Measurements from ENCODE around the gene ARHGEF18.

Gene ARHGEF18

GRCh38 chr19:7386769-7387168 lies 38.0 kb downstream of the ARHGEF18 start:
- no peak for TF ChIP-seq GATA3 (IDR thresholded peaks at IDR 0.05; ENCODE audit: low read depth, low read length)
- TF ChIP-seq GATA2 (IDR thresholded peaks at IDR 0.05; ENCODE audit: low read depth, low read length), result no peak

- TF ChIP-seq GATA3 (IDR thresholded peaks at IDR 0.05; ENCODE audit: low read depth, low read length) (no peak), GATA2 (IDR thresholded peaks at IDR 0.05; ENCODE audit: low read depth, low read length) (no peak)
Observed at GRCh38 chr19:7391218-7391670, 42.5 kb downstream of the ARHGEF18 start.

- no peak for TF ChIP-seq GATA2 (IDR thresholded peaks at IDR 0.05; ENCODE audit: low read depth, low read length)
- TF ChIP-seq GATA3 (IDR thresholded peaks at IDR 0.05; ENCODE audit: low read depth, low read length), result no peak
Observed at GRCh38 chr19:7393459-7393858, 44.7 kb downstream of the ARHGEF18 start.

GRCh38 chr19:7393939-7394730 lies 45.4 kb downstream of the ARHGEF18 start:
- no peak for TF ChIP-seq GATA2 (IDR thresholded peaks at IDR 0.05; ENCODE audit: low read depth, low read length)
- TF ChIP-seq GATA3 (IDR thresholded peaks at IDR 0.05; ENCODE audit: low read depth, low read length), result no peak

DNA sequence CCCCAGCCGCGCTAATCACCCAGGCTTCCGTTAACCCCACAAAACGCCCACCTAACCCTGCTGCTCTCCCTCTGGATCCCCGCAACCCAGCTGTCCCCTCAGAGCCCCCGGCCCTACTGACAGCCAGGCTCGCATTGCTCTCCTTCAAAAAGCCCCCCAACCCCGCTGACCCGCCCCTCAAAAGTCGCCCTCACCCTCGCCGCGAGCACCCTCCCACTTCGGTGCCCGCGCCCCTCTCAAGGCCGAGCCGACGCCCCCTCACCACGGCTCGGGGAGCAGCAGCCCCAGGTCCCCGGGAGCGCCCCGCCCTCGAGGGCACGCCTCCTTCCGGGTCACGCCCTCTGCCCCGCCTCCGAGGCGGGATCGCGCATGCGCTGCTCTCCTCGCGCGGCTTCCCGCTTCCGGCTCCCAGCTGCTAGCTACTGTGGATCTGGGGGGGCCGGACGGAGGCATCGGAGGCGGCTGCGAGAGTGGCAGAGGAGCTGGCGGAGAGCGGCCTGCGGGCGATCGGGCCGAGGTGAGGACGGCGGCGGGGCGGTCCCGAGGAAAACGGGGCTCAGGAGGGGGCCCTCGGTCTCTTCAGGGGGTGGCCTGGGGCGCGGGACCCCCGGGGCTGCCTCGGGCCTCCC lies 46.1 kb downstream of the ARHGEF18 start:
- TF ChIP-seq GATA2 (IDR thresholded peaks at IDR 0.05; ENCODE audit: low read depth, low read length) (no peak), GATA3 (IDR thresholded peaks at IDR 0.05; ENCODE audit: low read depth, low read length) (no peak)

DNA sequence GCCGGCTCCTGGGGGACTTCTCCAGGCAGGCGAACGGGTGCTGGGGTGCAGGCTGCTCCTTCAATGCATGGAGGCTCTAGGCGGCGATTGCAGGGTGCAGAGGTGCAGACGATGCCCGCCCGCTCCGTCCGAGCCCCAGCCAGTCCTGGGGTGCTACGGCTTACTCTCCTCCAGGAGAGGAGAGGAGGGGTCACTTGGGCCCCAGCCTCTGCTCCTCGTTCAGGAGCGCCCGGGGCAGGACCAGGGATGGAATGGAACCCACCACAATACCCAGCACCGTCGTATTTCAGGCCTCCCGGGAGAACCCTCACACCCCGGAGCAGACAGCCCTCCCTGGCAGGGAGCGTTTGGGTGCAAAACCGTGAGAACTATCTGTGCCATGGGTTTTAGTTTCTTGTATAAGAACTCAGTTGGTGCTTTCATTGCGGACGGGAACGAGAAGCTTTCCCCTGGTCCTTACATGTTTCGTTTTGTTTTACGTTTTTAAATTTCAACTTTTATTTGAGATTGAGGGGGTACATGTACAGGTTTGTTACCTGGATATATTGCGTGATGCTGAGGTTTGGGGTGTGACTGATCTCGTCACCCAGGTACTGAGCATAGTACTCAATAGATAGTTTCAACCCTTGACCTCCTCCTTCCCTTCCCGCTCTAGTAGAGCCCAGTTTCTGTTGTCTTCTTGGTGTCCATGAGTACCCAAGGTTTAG lies 46.8 kb downstream of the ARHGEF18 start:
- TF ChIP-seq GATA2 (IDR thresholded peaks at IDR 0.05; ENCODE audit: low read depth, low read length) (no peak), GATA3 (IDR thresholded peaks at IDR 0.05; ENCODE audit: low read depth, low read length) (no peak)

- TF ChIP-seq GATA3 (IDR thresholded peaks at IDR 0.05; ENCODE audit: low read depth, low read length) (no peak), GATA2 (IDR thresholded peaks at IDR 0.05; ENCODE audit: low read depth, low read length) (no peak)
Observed at GRCh38 chr19:7397687-7398086, 49.0 kb downstream of the ARHGEF18 start.
